ENCODE measurements around the gene USP12.

DNA sequence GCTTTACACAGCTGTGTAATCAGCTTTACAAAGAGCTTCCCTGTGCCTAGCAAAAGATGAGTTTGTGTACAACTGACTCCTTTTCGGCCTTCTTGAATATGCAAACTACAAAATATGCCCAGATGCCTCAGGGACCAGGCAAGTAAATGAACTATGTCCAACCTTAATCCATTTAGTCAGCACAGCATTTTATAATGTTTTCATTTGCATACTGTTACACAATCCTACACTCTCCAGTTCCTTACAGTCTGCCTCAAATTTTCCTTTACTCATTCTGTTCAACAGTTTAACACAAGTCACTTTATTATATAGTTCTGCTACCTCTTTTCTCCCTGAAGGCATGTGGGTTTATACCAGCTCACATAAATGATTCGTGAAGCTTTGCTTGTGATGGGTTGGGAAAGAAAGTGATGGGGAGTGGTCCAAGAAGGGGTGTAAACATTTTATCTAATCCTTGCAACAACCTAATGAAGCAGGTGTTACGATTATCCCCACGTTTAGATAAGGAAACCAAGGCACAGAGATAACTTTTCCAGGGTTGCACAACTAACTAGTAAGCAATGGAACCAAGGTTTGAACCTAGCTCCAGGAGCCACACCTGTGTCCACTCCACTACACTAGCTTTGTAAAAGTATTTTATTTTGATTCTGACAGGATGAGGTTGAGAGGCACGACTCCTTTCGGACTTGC is 3.3 kb upstream of the USP12 start:
- TF ChIP-seq TAF1 (IDR thresholded peaks at IDR 0.05; ENCODE audit: borderline replicate concordance, low read depth, low read length) (no peak), POLR2AphosphoS5 (IDR thresholded peaks at IDR 0.05; ENCODE audit: low read depth, low read length) (no peak), POLR2A (IDR thresholded peaks at IDR 0.05; ENCODE audit: low read depth, low read length) (no peak)
